NK-92 (cell line): ENCODE results near the gene APMAP.

Experiments used
- DNase-seq: peaks from one replicate; lab custom pipeline; 2025; ENCODE audit not compliant: unreplicated experiment; lab: John Stamatoyannopoulos, UW

The APMAP gene

GRCh38 chr20:25025091-25025861 is 32.7 kb upstream of the APMAP start:
- DNase-seq: no peak

- no peak for DNase-seq
These were observed 31.6 kb upstream of the APMAP start for GRCh38 chr20:25024171-25024570.

DNA sequence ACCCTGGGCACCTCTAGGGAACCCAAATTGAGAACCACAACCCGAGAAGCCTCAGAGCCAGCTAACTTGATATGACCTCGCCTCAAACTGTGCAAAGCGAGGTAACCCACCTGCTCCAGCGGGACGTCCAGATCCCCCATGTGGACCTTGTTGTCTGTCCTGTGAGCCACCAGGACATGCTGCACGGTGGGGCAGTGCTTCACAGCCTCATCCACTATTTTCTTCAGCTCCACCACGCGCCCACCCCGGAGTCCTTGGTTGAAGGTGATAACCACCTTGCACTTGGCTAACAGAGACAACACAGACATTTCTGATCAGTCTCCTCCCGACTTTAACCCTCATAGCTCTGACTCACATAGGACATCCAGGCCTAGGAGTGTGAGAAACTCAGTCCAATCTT is 30.8 kb upstream of the APMAP start:
- DNase-seq: no peak

GRCh38 chr20:25022680-25023079 is 30.1 kb upstream of the APMAP start:
- DNase-seq: no peak

- DNase-seq: no peak
These were observed 28.8 kb upstream of the APMAP start for GRCh38 chr20:25021336-25021735.

DNA sequence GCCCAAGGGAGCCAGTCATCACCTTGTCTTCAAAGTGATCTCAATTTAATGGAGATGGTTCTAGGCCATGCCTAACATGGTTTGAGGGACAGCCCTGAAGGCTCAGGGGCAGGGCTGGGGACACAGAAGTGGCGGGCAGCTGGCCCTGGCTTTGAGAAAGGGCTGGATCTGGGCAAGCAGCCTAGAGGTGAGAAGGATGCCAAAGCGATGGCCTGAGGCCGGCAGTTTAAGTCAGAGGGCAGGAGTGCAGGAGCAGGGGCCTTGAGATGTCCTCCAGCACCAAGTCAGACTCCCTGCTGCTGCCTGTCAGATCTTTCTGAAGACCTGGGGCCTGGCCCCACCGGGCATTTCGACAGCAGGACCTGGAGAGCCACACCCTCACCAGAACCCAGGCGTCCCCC is 28.4 kb upstream of the APMAP start:
- DNase-seq: no peak

GRCh38 chr20:25020345-25020744 is 27.8 kb upstream of the APMAP start:
- no peak for DNase-seq

GRCh38 chr20:25019381-25020155 is 27.0 kb upstream of the APMAP start:
- no peak for DNase-seq

- DNase-seq: no peak
These were observed 26.3 kb upstream of the APMAP start for GRCh38 chr20:25018841-25019240.

GRCh38 chr20:25018425-25018824 is 25.9 kb upstream of the APMAP start:
- DNase-seq: no peak

DNA sequence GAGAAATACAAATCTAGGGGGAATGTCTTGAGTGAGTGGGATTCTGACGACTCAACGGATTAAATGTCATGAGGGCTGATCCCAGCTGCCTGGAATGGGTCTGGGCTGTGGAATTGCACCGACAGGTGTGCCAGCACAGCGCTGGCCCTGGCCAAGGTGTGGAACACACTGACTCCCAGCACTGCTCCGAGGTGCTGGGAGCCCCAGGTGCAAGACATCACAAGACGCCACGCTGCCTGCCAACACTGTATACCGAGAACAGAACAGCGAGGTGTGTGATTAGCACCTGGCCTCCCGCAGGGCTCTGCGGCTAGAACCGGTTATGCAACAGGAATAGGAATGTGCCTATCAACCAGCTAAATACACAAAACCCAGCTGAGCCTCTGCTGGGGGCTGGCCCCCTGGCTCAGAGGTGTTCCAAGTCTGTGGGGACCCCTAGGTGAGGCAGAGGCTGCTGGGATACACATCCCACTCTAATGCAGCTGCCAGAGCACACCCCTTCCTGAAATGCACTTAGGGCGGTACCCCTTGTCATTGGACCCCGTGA is 24.8 kb upstream of the APMAP start:
- DNase-seq: no peak

GRCh38 chr20:25016471-25016870 is 23.9 kb upstream of the APMAP start:
- no peak for DNase-seq

GRCh38 chr20:25015986-25016385 is 23.4 kb upstream of the APMAP start:
- no peak for DNase-seq

DNA sequence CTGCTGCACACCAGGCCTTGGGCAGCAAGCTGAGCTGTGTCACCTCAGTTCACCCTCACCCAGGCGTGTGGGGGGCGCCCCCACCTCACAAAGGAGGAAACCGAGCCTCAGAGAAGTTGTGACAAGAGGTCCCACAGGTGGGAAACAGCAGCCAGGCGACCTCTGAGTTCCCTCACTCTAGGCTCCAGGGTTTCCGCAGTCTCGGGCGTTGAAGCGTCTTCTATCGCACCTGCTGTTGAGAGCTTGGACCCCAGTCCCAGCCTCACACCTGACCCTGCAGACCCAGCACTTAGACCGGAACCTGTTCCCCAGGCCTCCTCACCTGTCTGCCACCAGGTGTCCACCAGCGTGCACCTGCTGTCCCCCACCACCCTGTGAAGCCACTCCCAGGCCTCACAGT is 22.3 kb upstream of the APMAP start:
- DNase-seq: no peak

GRCh38 chr20:25013478-25014380 is 21.2 kb upstream of the APMAP start:
- DNase-seq: no peak

DNA sequence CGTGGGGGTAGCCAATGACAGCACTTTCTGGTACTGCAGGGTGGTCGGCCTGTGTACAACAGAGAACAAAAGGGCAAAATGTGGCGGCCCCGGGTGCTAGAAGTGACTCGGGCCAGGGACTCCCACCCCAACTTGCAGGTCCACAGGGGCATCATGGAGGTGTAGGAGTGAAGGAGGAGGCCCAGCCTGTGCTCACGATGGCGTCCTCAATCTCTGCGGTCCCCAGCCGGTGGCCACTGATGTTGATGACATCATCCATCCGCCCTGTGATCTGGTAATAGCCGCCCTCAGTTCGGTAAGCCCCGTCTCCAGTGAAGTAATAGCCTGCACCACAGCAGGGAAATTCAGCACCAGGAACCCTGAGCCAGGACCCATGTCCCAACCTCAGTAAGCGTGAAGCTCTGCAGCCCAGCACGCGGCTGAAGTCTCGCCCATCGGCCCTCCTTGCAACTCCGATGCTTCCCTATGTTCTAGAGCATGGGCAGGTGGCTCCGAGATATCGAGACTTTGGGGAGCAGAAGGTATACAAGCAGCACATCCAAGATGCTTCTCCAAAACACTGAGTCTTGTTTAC is 20.2 kb upstream of the APMAP start:
- no peak for DNase-seq

DNA sequence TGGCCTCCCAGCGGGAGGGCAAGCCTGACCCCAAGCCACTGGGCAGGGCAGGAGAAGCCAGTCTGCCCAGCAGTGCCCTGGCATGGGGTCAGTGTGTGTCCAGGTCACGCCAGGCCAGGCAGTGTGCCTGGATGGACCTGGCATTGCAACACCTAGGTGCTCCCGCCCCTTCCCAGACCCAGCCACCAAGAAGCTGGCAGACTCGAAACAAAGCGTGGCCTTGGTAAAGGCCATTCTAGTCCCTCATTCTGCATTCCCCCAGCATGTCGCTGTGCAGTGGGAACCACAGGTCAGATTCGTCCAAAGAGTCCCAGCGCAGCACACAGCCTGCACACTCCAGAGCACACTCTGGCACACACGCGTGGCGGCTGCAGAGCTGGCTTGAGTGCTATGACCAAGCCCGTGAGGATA is 19.3 kb upstream of the APMAP start:
- DNase-seq: no peak

- no peak for DNase-seq
These were observed 18.7 kb upstream of the APMAP start for GRCh38 chr20:25011261-25011660.

- no peak for DNase-seq
These were observed 16.9 kb upstream of the APMAP start for GRCh38 chr20:25009218-25010145.
